Osteocyte (in vitro differentiated cells): Measurements from ENCODE around the gene FHOD3. TPM values are rescaled to one million over a fixed set of nuclear protein-coding genes. Genes with fewer than 3 reads are reported as not detected.

Experiments
- DNase-seq: peaks from one replicate; pipeline ENCODE4 v3.0.0; 2021; ENCODE audit warnings: mixed read lengths; ENCODE audit not compliant: unreplicated experiment; ENCODE audit errors: extremely low spot score
- H3K27ac Mint-ChIP-seq: one replicate; pipeline ENCODE4 v1.8.0; 2021; ENCODE audit warnings: mild to moderate bottlenecking, mixed read lengths; ENCODE audit not compliant: unreplicated experiment
- H3K27me3 Mint-ChIP-seq: one replicate; pipeline ENCODE4 v1.8.0; 2021; ENCODE audit warnings: mixed read lengths; ENCODE audit not compliant: unreplicated experiment
- H3K36me3 Mint-ChIP-seq: one replicate; pipeline ENCODE4 v1.8.0; 2021; ENCODE audit warnings: mixed read lengths; ENCODE audit not compliant: unreplicated experiment
- H3K4me1 Mint-ChIP-seq: one replicate; pipeline ENCODE4 v1.8.0; 2021; ENCODE audit warnings: mixed read lengths; ENCODE audit not compliant: unreplicated experiment
- H3K4me3 Mint-ChIP-seq: one replicate; pipeline ENCODE4 v1.8.0; 2021; ENCODE audit warnings: mild to moderate bottlenecking, moderate library complexity, mixed read lengths; ENCODE audit not compliant: unreplicated experiment
- H3K9me3 Mint-ChIP-seq: one replicate; pipeline ENCODE4 v1.8.0; 2021; ENCODE audit warnings: mixed read lengths; ENCODE audit not compliant: unreplicated experiment
- CTCF ChIP-seq: fragments of 200-600 bp; sonication (generic); IDR thresholded peaks from 2 replicates; pipeline ENCODE4 v1.5.0; 2021; ENCODE audit warnings: antibody characterized with exemption, mild to moderate bottlenecking, moderate library complexity
- total RNA-seq: library from RNA; stranded (reverse); gene quantifications from 2 replicates; pipeline ENCODE4 v1.2.1, GENCODE V29; 2021

FHOD3 gene
- total RNA-seq, 1 donor from 2014 or later, result 1.2 TPM

- no peak overlapping the region for H3K4me3 Mint-ChIP-seq
- H3K27me3 Mint-ChIP-seq, result peaks cover 63% of the 10 kb centered on the region
- no peak for DNase-seq
- H3K9me3 Mint-ChIP-seq, result no peaks in the 10 kb centered on the region
- no peak overlapping the region for H3K27ac Mint-ChIP-seq
- TF ChIP-seq CTCF, result no peak
- H3K4me1 Mint-ChIP-seq, result peaks cover 9% of the 10 kb centered on the region
- no peaks in the 10 kb centered on the region for H3K36me3 Mint-ChIP-seq
Measured at GRCh38 chr18:36304723-36305122, 7.2 kb downstream of the FHOD3 start.

GRCh38 chr18:36305375-36305774, 7.9 kb downstream of the FHOD3 start:
- Mint-ChIP-seq H3K27ac (no peak overlapping the region), H3K27me3 (peaks cover 58% of the 10 kb centered on the region), H3K4me1 (peaks cover 13% of the 10 kb centered on the region), H3K4me3 (no peak overlapping the region), H3K9me3 (no peaks in the 10 kb centered on the region), H3K36me3 (no peaks in the 10 kb centered on the region)
- no peak for DNase-seq
- TF ChIP-seq CTCF, result no peak

GRCh38 chr18:36307513-36307912, 10.0 kb downstream of the FHOD3 start:
- Mint-ChIP-seq H3K27ac (no peak overlapping the region), H3K4me1 (peaks cover 13% of the 10 kb centered on the region), H3K27me3 (peaks cover 40% of the 10 kb centered on the region), H3K36me3 (no peaks in the 10 kb centered on the region), H3K4me3 (no peak overlapping the region), H3K9me3 (no peaks in the 10 kb centered on the region)
- TF ChIP-seq CTCF, result no peak
- no peak for DNase-seq

GRCh38 chr18:36308711-36309435, 11.4 kb downstream of the FHOD3 start:
- DNase-seq, result peak; percentile 30
- Mint-ChIP-seq H3K4me3 (no peak overlapping the region), H3K9me3 (no peaks in the 10 kb centered on the region), H3K27me3 (peaks cover 27% of the 10 kb centered on the region), H3K4me1 (peaks cover 13% of the 10 kb centered on the region), H3K27ac (no peak overlapping the region), H3K36me3 (no peaks in the 10 kb centered on the region)
- TF ChIP-seq CTCF, result no peak

- H3K36me3 Mint-ChIP-seq, result no peaks in the 10 kb centered on the region
- TF ChIP-seq CTCF, result no peak
- peak overlapping the region; percentile 18 for H3K27ac Mint-ChIP-seq
- no peaks in the 10 kb centered on the region for H3K9me3 Mint-ChIP-seq
- peaks cover 20% of the 10 kb centered on the region for H3K27me3 Mint-ChIP-seq
- peak; percentile 80 for DNase-seq
- H3K4me1 Mint-ChIP-seq, result peaks cover 16% of the 10 kb centered on the region
- H3K4me3 Mint-ChIP-seq, result no peak overlapping the region
Measured at GRCh38 chr18:36309436-36310391, 12.2 kb downstream of the FHOD3 start.
